GM19035 (cell line): ENCODE measurements around the gene UQCR11.

Source experiments
- ATAC-seq: cut with Tn5 transposase; IDR thresholded peaks from one replicate; pipeline ENCODE4 v1.9.1; 2021; ENCODE audit not compliant: unreplicated experiment

UQCR11 gene

DNA sequence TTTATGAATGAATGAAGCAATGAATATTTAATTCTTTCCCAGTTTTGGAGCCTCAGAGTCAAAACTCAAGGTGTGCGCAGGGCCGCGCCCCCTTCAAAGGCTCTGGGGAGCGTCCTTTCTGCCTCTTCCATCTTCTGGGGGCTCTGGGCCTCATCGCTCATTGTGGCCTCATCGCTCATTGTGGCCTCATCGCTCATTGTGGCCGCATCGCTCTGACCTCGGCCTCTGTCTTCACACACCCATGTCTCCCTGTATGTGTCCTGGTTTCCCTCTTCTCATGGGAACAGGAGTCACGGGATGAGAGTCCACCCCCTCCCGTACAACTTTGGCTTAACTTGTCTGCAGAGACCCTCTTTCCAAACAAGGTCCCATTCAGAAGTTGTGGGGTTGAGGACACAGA, 33.9 kb downstream of the UQCR11 start:
- ATAC-seq: no peak

DNA sequence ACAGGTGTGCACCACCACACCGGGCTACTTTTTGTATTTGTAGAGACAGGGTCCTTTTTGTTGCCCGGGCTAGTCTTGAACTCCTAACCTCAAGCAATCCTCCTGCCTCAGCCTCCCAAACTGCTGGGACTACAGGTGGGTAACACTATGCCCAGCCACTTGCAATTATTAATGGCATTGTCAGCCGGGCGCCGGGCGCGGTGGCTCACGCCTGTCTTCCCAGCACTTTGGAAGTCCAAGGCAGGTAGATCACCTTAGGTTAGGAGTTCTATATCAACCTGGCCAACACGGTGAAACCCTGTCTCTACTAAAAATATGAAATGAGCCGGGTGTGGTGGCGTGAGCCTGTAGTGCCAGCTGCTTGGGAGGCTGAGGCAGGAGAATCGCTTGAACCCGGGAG, 34.4 kb downstream of the UQCR11 start:
- no peak for ATAC-seq

DNA sequence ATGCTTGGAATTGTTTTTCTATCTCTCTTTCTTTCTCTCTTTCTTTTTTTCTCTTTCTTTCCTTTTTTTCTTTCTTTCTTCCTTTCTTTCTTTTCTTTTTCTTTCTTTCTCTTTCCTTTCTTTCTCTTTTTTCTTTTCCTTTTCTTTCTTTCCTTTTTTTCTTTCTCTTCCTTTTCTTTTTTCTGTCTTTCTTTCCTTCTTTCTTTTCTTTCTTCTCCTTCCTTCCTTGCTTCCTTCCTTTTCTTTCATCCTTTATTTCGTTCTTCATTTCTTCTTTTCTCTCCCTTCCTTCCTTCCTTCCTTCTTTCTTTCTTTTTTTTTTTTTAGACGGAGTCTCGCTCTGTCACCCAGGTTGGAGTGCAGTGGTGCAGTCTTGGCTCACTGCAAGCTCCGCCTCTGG, 35.3 kb downstream of the UQCR11 start:
- no peak for ATAC-seq

DNA sequence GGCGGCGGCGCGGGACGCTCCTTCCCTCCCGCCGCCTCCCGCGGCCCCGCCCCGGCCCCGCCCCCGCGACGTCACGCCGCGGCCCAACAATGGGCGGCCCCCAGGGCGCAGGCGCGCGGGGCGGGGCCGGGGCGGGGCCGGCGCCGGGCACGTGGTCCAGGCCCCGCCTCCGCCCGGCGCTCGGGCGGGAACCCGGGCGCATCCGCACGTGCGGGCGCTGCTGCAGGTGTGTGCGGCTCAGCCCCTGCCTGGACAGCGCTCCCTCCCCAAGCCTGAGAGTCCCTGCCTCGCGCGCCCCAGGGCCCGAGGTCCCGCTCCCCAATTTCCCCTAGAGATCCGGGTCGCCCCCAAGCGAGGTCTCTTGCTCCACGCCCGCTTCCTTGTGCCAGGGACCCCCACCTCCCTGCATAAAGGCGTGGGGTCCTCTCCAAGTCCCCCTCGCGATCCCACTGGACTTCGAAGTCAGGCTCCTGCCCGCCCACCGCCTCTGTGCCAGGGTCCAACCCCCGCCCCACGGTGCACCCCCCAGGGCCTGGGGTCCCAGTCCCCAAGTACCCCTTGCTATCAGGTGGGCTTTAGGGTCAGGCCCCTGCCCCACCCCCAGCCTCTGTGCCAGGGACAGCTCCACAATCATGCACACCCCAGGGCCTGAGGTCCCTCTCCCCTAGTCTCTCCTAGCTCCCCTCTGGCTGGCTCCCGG, 36.8 kb downstream of the UQCR11 start, which contains the start of gene MEX3D:
TSS of gene MEX3D (minus strand) at position 6 of the 700 bp plus-strand sequence. CDS start 267 bp downstream, outside the sequence.
- ATAC-seq: peak; percentile 62

DNA sequence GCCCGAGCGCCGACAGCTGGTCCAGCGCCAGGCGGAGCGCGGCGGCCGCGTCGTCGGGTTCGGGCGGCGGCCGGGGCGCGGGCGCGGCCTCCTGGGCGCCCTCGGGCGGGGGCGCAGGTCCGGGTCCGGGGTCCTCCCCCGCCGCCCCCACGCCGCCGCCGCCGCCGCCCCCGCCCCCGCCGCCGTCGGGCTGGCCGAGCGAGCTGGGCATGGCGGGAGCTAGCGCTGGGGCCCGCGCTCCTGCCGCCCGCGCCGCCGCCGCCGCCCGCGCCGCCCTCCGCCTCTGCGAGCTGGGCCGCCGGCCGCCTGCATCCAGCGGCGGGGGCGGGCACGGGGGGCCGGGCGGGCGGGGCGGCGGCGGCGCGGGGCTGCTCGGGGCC, 37.4 kb downstream of the UQCR11 start:
- ATAC-seq: no peak

DNA sequence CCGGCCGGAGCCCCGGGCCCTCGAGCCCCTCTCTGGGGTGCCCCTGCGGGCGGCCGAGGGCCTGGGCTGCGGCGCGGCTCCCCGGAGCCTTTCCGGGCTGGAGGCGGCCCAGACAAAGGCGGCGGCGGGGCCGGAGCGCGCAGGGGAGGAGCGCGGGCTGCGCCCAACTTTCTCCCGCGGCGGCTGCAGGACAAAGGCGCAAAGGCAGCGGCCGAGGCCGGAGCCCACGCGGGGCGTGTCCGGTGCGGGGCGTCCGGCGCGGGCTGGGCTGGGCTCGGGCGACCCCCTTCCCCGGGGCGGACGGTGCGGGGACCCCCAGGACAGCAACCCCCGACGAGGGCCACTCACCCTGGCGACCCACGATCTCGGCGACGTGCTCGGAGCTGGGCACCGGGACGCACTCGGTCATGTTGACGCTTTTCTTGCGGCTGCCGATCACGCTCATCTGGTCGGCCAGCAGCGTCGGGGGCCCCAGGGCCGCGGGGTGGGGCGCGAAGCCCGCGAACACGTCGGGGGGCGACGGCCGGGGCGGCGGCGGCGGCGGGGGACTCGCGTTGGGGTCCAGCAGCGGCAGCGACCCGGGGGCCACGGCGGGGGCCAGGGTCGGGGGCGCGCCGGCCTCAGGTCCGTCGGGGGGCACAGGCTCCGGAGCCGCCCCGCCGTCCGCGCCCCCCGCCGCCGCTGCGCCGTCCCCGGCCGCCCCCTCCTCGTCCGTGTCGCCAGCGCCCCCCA, 38.0 kb downstream of the UQCR11 start:
- no peak for ATAC-seq

DNA sequence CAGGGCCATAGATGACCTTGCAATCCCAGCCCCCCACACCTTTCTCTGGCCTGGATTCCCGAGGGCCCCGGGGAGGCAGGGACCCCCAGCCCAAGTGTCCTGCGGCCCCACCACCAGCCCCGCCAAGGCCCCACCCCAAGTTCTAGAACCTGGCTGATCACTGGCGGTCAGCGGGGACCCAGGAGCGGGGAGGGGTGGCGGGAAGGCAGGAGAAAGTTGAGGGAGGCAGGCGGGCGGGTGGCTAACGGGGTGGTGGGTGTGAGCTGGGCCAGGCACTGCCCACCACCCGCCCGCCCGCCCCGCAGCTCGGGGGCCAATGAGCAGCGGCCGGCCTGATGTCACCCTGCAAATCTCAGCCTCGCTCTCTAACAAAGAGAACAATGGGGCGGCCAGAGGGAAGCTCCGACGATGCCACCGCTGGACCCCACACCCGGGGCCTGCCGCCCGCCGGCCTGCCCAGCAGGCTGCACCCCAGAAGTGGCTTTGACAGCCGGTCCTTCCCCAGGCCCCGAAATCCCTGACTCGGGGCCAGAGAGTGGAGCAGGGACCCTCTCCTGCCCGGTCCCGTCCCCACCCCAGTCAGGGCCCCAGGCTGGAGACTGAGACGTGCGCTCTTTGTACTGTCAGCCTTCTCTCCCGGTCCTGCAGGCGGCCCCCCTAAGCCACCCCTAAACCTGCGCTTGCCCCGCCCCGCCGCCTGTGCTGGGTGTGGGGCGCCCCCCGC, 38.7 kb downstream of the UQCR11 start:
- ATAC-seq: no peak

DNA sequence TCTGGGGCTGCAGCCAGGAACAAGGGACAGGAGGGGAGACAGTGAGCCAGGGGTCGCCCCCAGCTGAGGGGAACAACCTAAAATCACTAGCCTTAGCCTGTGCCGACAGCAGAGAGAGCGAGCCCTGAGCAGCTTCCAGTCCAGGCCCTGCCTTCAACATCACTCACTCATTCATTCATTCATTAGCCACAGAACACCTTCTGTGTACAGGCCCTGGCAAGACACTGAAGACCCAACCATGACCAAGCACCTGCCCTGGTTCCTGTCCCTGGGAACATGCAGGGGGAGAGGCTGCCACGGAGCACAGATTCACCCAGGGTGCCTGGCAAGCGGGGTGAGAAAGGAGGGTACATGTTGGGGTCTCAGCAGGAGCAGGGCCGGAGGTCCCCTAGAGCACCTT, 42.0 kb downstream of the UQCR11 start:
- no peak for ATAC-seq

DNA sequence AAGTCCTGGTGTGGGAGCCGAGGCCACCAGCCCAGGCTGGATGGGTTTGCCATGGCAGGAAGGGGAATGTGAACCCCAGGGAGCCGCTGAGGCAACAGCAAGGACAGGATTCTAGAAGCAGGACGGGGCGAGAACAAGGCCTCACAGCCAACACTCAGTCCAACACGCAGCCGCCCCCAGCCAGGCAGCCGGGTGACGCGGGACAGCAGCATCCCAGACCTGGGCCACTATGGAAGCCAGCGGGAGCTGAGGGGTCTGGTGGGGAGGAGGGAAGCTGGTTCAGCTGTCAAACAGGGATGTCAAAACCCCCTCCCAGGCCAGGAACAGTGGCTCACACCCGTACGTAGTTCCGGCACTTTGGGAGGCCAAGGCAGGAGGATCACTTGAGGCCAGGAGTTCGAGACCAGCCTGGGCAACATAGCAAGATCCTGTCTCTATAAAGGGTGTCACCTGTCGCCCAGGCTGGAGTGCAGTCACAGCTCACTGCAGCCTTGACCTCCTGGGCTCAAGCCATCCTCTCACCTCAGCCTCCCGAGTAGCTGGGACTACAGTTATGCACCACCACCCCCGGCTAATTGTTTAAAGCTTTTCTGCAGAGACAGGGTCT, 43.9 kb downstream of the UQCR11 start:
- ATAC-seq: no peak

DNA sequence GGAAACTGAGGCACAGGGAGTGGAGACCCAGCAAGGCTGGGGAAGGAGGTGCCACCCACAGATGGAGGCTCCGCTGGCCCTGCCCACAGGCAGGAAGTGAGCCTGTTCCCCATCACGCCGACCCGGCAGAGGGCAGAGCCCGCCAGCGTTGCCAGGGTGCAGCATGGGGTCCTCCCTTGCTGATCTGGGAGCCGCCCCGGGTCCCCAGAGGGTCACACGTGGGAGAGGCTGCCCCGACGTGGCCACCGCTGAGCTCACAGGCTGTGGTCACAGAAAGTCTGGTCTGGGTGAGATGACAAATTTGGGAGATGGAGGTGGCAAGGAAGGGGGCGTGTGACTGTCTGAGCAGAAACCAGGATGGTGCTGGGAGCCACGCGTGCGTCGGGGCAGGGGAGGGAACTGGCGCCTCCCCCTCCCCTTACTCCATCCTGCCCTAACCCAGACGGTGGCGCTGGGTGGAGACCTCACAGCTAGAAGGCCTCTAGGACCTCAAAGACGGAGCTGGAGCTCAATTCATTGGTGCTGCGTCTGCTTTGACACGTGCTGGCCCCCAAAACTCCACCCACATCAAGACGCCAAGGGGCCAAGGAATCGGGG, 44.9 kb downstream of the UQCR11 start:
- no peak for ATAC-seq

DNA sequence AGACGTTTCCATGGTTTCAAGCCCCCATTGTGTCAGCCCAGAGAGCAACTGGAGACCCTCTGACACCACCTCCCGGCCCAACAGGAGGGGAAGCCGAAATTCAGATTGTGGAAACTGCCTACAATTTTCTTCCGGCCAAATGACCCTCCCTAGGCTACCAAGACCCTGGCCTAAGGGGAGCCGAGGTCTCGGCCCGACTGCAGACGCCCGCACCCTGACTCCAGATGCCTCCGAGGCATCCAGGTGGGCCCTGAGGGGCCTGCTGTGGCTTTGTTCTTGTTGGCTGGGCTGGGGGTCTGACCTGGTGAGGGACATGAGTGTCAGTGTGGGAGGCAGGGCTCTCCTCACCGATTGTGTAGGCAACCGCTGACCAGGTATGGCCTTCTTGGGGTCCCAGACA, 46.7 kb downstream of the UQCR11 start:
- no peak for ATAC-seq

DNA sequence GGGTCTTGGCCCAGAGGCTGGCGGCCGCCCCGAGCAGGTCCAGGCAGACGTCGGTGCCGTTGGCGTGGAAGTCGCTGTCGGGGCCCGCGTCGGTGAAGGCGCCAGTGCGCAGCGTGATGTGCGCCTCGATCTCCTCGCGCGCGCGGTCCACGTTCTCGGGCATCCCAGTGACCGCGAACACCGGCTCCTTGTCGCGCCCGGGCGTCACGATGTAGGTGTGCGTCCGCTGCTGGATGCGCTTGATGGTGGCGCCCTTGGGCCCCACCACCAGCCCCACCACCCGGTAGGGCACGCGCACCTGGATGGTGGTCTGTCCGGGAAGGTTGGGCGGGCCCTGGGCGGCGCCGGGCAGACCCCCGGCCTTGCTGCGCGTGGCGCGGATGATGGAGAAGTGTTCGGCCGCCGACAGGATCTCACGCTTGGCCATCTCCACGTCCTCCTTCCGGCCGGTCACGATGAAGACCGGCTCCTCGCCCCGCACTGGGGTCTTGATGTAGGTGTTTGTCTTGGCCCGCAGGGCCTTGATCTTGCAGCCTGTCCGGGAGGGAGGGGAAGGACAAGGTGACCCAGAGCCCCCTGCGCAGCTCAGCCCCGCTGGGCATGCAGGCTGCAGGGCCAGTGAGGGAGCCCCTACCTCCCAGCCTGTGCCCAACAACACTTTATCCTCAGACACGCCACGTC, 48.7 kb downstream of the UQCR11 start:
- ATAC-seq: no peak

DNA sequence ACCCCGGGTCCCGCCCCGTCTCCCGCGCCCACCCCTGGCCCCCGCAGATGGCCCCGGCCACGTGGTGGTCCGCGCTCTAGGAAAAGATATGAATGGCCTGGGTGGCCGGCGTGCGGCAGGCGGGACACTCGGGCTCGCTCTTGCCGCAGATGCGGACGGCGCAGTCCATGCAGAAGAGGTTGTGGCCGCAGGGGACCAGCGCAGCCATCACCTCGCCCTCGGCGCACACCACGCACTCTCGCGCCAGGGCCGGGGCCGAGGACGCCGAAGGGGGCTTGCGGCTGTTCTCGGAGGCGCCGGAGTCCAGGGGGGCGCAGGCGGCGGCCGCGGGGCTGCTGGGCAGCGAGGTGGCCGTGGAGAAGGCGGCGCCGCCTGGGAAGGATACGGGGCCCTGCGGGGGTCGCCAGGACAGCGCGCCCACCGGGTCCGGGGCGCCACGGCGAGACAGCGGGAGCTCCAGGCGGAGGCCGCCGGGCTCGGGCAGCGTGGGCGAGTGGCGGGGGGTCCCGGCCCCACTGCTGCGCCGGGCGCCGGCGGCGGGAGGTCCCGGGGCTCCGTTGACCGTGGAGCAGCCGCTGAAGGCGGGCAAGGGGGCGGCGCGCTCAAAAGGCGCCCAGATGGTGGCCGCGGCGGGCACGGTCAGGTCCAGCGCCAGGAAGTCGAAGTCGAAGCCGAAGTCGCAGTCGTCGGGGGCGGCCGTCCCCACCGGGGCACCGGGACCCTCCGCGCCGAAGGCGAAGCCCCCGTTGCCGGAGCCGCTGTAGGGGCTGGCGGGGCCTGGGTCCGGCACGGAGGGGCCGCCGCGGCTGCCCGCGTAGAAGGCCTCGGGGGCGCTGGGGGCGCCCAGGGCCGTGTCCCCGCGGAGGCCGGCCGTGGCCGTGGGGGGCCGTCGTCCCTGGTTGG, 49.5 kb downstream of the UQCR11 start:
- no peak for ATAC-seq

DNA sequence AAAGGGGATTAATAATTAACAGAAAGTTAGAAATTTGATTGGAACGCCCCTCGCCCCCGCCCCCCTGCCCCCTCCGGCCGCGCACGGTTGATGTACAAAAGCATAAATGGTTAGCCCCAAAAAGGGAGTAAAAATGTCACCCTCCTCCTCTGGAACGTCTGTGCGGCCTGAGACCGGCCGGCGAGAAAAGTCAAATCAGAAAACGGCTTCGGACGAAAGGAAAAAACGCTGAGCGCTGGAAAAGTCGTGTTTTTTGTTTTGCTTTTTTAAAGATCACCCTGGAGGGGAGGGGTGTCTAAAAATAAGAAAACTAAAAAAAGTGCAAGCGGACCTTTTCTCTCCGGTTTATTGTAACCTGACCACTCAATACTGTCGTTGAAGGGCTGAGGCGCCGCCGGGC, 50.3 kb downstream of the UQCR11 start:
- no peak for ATAC-seq

DNA sequence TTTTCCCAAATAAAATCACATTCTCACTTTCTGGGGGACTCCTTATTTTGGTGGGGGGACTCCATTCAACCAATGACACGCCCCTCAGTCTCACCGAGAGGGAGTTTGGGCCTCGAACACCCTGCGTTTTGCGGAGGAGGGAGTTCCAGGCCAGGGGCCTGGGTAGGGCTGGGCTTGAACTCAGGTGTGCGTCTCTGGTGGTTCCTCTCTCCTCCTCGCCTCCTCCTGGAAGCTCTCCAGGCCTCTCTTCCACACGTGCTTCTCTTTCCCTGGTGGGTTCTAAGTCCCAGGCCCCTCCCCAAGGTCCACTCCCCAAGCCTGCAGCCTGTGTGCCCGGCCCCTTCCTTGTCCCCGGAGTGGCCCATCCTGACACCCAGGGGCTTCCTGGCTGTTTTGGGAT, 51.8 kb downstream of the UQCR11 start:
- no peak for ATAC-seq

DNA sequence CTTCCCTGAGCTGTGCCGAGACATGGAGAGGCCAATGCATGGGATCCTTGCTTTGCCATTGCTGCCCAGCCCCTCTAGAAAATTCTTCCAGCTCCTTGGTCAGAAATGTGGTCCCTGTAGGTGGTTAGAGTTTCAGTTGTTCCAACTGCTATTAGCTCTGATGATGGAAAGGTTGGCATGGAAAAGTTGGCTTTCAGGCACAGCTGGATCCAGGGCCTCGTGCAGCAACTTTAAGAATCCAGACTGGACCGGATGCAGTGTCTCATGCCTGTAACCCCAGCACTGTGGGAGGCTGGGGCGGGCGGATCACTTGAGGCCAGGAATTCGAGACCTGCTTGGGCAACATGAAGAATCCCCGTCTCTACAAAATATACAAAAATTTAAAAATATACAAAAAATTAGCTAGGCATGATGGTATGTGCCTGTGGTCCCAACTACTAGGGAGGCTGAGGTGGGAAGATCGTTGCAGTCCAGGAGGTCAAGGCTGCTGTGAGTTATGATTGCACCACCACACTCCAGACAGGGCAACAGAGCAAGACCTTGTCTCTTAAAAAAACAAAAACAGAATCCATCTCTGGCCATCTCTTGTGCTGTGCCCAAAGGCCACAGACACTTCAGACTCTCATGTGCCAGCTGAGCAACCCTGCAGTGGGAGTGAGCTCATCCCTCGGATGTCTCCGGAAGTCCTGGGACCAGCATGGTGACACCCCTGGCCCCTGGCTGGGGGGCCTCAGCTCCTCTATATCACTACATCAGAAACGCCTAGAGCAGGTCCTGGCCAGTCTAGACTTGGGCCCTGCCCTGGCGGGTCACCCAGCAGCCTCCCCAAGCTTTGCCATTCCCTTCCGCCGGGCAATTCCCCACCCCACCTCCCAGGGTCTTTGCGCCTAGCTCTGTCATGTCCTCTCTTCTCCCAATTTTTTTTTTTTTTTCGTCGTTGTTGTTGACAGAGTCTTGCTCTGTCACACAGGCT, 53.9 kb downstream of the UQCR11 start:
- no peak for ATAC-seq

DNA sequence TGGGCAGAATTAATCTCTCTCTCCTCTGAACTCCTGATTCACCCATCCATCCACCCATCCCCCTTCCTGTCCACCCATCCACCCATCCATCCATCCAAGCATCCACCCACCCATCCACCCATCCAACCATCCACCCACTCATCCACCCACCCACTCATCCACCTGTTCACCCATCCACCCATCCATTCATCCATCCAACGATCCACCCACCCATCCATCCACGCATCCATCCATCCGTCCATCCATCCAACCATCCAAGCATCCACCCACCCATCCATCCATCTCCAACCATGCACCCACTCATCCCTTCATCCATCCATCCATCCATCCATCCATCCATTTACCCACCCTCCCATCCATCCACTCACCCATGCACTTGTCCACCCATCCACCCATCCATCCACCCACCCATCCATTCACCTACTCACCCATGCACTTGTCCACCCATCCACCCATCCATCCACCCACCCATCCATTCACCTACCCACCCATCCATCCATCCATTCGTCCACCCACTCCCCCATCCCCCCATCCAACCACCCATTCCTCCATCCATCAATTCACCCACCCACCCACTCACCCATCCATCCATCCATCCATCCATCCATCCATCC, 55.8 kb downstream of the UQCR11 start:
- ATAC-seq: no peak
